Fibroblast of the aortic adventitia (primary cell): ENCODE measurements around the gene VDAC2. TPM values are rescaled to one million over a fixed set of nuclear protein-coding genes. Genes with fewer than 3 reads are reported as not detected.
"Not testable (repeated sequence)": the region's sequence is repeated elsewhere in the genome, so short reads cannot be mapped to it uniquely, and the experiment has no call there.

Source experiments
- DNase-seq: peaks from one replicate; pipeline ENCODE4 v3.0.0-alpha.2; 2010; ENCODE audit warnings: low read depth
- H3K4me3 ChIP-seq: 2 replicates; pipeline ENCODE4 v1.5.1; 2011; ENCODE audit warnings: low read depth, mild to moderate bottlenecking, control low read depth, low read length, moderate library complexity
- total RNA-seq: library from RNA; depleted of rRNA; stranded (reverse); fragments of >200 nt; gene quantifications from 2 replicates; pipeline ENCODE4 v1.2.3, GENCODE V29; 2012; ENCODE audit warnings: low replicate concordance
- TF ChIP-seq, protein P1 (sequence below): IDR thresholded peaks from 2 replicates; pipeline ENCODE4 v1.5.1; 2011; ENCODE audit warnings: mild to moderate bottlenecking, low read length, control low read depth, inconsistent platforms; ENCODE audit not compliant: insufficient read depth

The VDAC2 gene
- total RNA-seq, 1 donor, result 174 TPM

DNA sequence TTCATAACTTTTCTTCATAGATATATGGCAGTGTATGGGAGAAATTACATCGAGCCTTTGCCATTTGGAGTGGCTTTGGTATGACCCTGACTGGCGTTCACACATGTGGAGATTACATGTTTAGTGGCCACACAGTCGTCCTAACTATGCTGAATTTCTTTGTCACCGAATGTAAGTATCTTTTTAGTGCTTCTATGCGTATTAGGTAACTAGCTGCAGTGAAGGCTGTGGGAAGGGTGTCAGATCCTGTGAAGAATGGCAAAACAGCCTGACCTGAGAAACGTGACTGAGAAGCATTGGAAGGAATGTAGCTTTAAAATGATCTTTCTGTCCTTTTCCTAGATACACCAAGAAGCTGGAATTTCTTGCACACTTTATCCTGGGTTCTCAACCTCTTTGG is 34.5 kb upstream of the VDAC2 start:
- H3K4me3 ChIP-seq, result no peak overlapping the region
- no peak for DNase-seq
- TF ChIP-seq, protein P1, sequence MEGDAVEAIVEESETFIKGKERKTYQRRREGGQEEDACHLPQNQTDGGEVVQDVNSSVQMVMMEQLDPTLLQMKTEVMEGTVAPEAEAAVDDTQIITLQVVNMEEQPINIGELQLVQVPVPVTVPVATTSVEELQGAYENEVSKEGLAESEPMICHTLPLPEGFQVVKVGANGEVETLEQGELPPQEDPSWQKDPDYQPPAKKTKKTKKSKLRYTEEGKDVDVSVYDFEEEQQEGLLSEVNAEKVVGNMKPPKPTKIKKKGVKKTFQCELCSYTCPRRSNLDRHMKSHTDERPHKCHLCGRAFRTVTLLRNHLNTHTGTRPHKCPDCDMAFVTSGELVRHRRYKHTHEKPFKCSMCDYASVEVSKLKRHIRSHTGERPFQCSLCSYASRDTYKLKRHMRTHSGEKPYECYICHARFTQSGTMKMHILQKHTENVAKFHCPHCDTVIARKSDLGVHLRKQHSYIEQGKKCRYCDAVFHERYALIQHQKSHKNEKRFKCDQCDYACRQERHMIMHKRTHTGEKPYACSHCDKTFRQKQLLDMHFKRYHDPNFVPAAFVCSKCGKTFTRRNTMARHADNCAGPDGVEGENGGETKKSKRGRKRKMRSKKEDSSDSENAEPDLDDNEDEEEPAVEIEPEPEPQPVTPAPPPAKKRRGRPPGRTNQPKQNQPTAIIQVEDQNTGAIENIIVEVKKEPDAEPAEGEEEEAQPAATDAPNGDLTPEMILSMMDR, result no peak

DNA sequence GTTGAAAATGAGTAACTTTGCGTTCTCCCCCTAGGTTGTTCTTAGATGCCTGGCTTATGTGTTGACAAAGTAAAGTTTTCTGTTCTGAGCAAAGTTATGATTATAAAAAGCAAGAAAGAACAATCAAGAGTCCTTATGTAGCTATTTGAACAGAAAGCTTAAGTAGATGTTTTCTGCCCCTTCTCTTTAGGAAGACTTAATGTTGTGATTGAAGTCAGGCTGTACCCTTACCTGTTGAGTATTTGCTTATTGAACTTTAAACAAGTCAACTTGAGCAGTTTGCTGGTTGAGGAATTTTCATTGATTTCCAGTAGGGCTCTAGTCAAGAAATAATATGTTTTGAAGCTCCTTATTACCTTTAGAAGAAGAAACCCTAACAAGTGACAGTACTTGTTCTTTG is 33.9 kb upstream of the VDAC2 start:
- TF ChIP-seq, protein P1, result no peak
- DNase-seq, result no peak
- H3K4me3 ChIP-seq, result no peak overlapping the region

DNA sequence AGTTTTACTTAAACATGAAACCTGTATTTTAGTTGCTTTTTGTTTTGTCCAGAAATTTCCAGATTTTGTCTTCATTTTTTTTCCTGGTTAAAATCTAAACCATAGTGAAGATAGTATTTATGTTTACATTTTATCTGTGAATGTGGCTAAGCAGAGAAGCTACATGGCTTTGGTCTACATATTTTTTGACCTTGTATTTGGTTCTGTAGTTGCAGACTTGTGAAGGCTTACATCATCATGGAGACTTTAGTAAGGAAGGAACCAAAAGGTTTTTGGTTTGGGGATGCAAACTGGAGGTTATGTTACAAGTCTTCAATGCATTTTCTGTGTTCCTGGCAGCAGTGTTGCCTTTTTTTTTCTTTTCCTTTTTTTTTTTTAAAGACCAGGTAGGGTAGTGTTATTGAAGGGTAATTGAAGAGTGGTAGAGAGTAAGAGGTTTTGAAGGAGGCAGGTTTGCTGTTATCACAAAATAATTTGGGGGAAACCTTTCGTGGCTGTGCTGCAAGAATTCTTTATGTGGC is 30.9 kb upstream of the VDAC2 start:
- H3K4me3 ChIP-seq, result no peak overlapping the region
- peak; percentile 26 for DNase-seq
- TF ChIP-seq, protein P1, result no peak

DNA sequence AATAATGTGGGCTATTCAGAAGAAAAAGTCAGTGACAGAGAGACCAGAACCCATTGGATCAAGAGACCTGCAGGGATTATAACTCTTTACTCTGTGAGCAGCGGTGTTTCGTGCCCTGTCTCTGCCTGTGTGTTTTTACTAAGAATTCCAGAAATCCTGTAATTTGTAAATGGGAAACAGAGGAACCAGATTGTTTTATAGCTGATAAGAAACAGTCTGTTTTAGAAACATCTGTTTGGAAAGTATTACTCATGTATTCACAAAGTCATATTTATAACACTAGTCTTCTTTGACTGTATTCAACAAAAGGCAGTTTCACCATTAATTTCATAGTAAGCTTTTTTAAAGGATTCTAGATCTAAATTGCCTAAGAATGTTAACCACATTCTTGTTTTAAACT is 30.0 kb upstream of the VDAC2 start:
- H3K4me3 ChIP-seq, result no peak overlapping the region
- TF ChIP-seq, protein P1, result no peak
- peak; percentile 79 for DNase-seq

DNA sequence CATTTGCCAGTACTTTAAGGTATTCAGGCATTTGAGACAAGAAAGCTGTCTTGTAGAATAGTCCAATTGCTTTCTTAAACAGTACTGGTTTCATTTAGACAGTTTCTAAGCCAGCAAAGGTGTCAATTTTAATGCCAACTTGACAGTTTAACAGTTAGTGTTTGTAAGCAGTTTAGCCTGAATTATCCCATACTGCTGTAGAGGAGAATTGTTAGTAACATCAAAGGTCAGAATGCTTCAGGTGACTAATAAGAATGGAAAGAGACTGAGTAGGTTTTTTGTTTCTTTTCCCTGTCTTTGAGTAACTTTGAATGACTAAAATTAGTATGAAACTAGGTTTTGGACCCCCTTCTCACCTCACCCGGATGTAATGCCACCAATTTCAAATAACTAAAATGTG is 29.5 kb upstream of the VDAC2 start:
- no peak overlapping the region for H3K4me3 ChIP-seq
- no peak for DNase-seq
- TF ChIP-seq, protein P1, result no peak

DNA sequence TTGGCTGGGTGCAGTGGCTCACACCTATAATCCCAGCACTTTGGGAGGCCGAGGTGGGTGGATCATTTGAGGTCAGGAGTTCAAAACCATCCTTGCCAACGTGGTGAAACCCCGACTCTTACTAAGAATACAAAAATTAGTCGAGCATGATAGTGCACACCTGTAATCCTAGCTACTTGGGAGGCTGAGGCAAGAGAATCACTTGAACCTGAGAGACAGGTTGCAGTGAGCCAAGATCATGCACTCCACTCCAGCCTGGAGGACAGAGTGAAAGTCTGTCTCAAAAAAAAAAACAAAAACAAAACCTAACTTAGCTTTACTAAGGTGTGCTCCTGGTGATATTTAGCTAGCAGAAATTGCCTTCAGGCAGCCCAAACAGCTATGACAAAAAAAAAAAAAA is 24.3 kb upstream of the VDAC2 start:
- H3K4me3 ChIP-seq, result no peak overlapping the region
- TF ChIP-seq, protein P1, result no peak

DNA sequence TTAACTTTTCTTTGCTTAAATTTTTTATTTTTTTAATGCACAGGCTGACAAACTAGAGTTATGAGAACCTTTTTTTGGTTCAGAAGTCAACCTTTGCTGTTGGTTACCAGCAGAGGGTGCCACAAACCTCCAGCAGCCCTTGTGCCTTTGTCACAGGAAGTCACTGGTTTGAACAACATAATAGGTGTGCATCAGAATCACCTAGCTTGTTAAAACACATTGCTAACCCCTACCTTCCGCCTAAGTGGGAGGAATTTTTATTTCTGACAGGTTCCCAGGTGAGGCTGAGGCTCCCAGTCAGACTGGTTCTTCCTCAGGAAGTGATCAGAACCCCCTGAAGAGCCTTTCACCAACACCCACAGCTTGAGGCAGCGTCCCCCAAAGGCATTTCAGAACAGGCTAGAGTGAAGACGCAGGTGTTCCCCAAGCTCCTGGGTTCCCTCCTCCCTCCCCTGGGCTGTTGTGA is 22.6 kb upstream of the VDAC2 start:
- H3K4me3 ChIP-seq, result no peak overlapping the region
- TF ChIP-seq, protein P1, result peak; percentile 83
- peak; percentile 78 for DNase-seq

More for the DNA sequence above, 24.3 kb upstream of the VDAC2 start:
- DNase-seq, result no peak

DNA sequence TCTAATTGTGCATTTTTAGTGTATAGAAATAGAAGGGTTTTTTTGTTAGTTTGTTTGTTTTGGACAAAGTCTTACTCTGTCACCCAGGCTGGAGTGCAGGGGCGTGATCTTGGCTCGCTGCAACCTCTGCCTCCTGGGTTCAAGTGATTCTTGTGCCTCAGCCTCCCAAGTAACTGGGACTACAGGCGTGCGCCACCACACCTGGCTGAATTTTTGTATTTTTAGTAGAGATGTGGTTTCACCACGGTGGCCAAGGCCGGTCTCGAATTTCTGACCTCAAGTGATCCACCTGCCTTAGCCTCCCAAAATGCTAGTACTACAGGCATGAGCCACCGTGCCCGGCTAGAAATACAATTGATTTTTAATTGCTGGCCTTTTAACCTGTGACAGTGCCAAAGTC is 22.1 kb upstream of the VDAC2 start:
- H3K4me3 ChIP-seq, DNase-seq: not testable (repeated sequence)
